Measurements from ENCODE around the gene DNAAF3. TPM values are rescaled to one million over a fixed set of nuclear protein-coding genes. Genes with fewer than 3 reads are reported as not detected.

The DNAAF3 gene
- total RNA-seq, 1 experiment from 2014 or later: 52.8 TPM

GRCh38 chr19:55181740-55182139 is 15.3 kb upstream of the DNAAF3 start:
- Histone ChIP-seq H4K20me1 (ENCODE audit: insufficient read depth) (no peaks in the 10 kb centered on the region), H3K9ac (ENCODE audit: low read length) (no peak overlapping the region), H3K9me3 (ENCODE audit: control insufficient read depth in 1 of 2, insufficient read depth in 1 of 2, low read depth in 1 of 2, low read length in 2 of 2) (no peaks in the 10 kb centered on the region), H3K4me2 (ENCODE audit: low read length) (no peak overlapping the region), H3K79me2 (ENCODE audit: insufficient read depth, low read length) (no peaks in the 10 kb centered on the region), H3K27ac (ENCODE audit: low read depth, low read length) (no peak overlapping the region), H3K36me3 (ENCODE audit: control insufficient read depth in 1 of 2, insufficient read depth in 2 of 2, low read length in 2 of 2) (no peaks in the 10 kb centered on the region), H3K4me1 (ENCODE audit: control insufficient read depth in 1 of 2, insufficient read depth in 2 of 2, low read length in 2 of 2) (peaks cover 12 to 32% of the 10 kb centered on the region in 2 experiments), H3K9me2 (ENCODE audit: insufficient read depth) (no peaks in the 10 kb centered on the region), H3K4me3 (replicated peaks in 1 of 2; ENCODE audit: low read depth in 1 of 2, low read length in 2 of 2) (no peak overlapping the region), H3K27me3 (ENCODE audit: insufficient read depth, low read length) (no peaks in the 10 kb centered on the region), H2AFZ (ENCODE audit: low read depth, low read length, poor library complexity, severe bottlenecking) (no peak overlapping the region)
- ChIA-PET RAD21 (ENCODE audit: low non-redundant PET in 1 of 2, low total read pairs in 2 of 2, uncharacterized antibody in 2 of 2, unreplicated experiment in 2 of 2) (no interaction called here), POLR2A (no interaction called here), CTCF (no interaction called here)
- no TSS peak for BruUV-seq (replicated peaks)
- intact Hi-C loops (cut with micrococcal nuclease): no loop called here
- TF ChIP-seq CEBPB (IDR thresholded peaks at IDR 0.05; ENCODE audit: low read depth) (no peak), EZH2phosphoT487 (IDR thresholded peaks at IDR 0.05; ENCODE audit: borderline replicate concordance) (no peak), ZBTB33 (IDR thresholded peaks at IDR 0.05; ENCODE audit: extremely low read depth, insufficient replicate concordance, low read length) (no peak)
- ATAC-seq: no peak
- no peak for DNase-seq (ENCODE audit: low read depth, low spot score)

- H3K79me2 ChIP-seq (ENCODE audit: insufficient read depth, low read length): no peaks in the 10 kb centered on the region
- POLR2A ChIA-PET: interaction anchor here (1.0 to 1.1 kb wide), 2 partner anchors 30 to 37 kb away, joined by 3 read pairs; partner anchors contain the start of gene PTPRH
- intact Hi-C loops (cut with micrococcal nuclease): no loop called here
- peak within 1 kb of the TSS; percentile 68 for H3K4me2 ChIP-seq (ENCODE audit: low read length)
- H3K27ac ChIP-seq (ENCODE audit: low read depth, low read length): no peak within 1 kb of the TSS
- CTCF ChIA-PET: interaction anchor here (1.0 to 1.8 kb wide), 4 partner anchors 14 to 37 kb away, joined by 3 to 7 read pairs (median 4); partner anchors contain the start of gene DNAAF3
- H3K9ac ChIP-seq (ENCODE audit: low read length): no peak within 1 kb of the TSS
- H3K4me1 ChIP-seq (ENCODE audit: control insufficient read depth in 1 of 2, insufficient read depth in 2 of 2, low read length in 2 of 2): peaks cover 9 to 35% of the 10 kb centered on the region in 2 experiments; a peak in 3 of 4 replicates
- ATAC-seq: peak; percentile 75
- no peak within 1 kb of the TSS for H2AFZ ChIP-seq (ENCODE audit: low read depth, low read length, poor library complexity, severe bottlenecking)
- H3K4me3 ChIP-seq (replicated peaks in 1 of 2; ENCODE audit: low read depth in 1 of 2, low read length in 2 of 2): peak within 1 kb of the TSS; percentile 22 to 40
- peaks cover 0 to 5% of the 10 kb centered on the region in 2 experiments; a peak in 1 of 4 replicates for H3K9me3 ChIP-seq (ENCODE audit: control insufficient read depth in 1 of 2, insufficient read depth in 1 of 2, low read depth in 1 of 2, low read length in 2 of 2)
- no peaks in the 10 kb centered on the region for H4K20me1 ChIP-seq (ENCODE audit: insufficient read depth)
- H3K9me2 ChIP-seq (ENCODE audit: insufficient read depth): no peaks in the 10 kb centered on the region
- no peak for DNase-seq (ENCODE audit: low read depth, low spot score)
- RAD21 ChIA-PET (ENCODE audit: low non-redundant PET in 1 of 2, low total read pairs in 2 of 2, uncharacterized antibody in 2 of 2, unreplicated experiment in 2 of 2): no interaction called here
- H3K36me3 ChIP-seq (ENCODE audit: control insufficient read depth in 1 of 2, insufficient read depth in 2 of 2, low read length in 2 of 2): no peaks in the 10 kb centered on the region
- no peaks in the 10 kb centered on the region for H3K27me3 ChIP-seq (ENCODE audit: insufficient read depth, low read length)
- BruUV-seq (replicated peaks): no TSS peak
- no peak for TF ChIP-seq ZFX (IDR thresholded peaks at IDR 0.05)
- TF ChIP-seq ATF3 (IDR thresholded peaks at IDR 0.05): no peak
- TF ChIP-seq CTCF (IDR thresholded peaks at IDR 0.05 in 2 of 3, conservative IDR thresholded peaks at IDR 0.05 in 1 of 3; ENCODE audit: borderline replicate concordance in 1 of 3, insufficient read depth in 1 of 3, low read depth in 2 of 3, low read length in 2 of 3): no peak
- TF ChIP-seq EZH2phosphoT487 (IDR thresholded peaks at IDR 0.05; ENCODE audit: borderline replicate concordance): no peak
- TF ChIP-seq REST (IDR thresholded peaks at IDR 0.05; ENCODE audit: low read depth): peak; percentile 93; the same call in 1 of the 2 replicates
- TF ChIP-seq TCF7L2 (IDR thresholded peaks at IDR 0.05; ENCODE audit: borderline replicate concordance, extremely low read depth, insufficient read depth, insufficient read length): no peak
These were observed 13.4 kb upstream of the DNAAF3 start, which contains the start of gene SYT5 for GRCh38 chr19:55179606-55180484. SYT5 (minus strand) TSS chr19:55180289; CDS start chr19:55179041, 1,248 bp downstream.

Measured in HCT116 (cell line).